ENCODE results near the gene THOC5.
"Not testable (repeated sequence)": the region's sequence is repeated elsewhere in the genome, so short reads cannot be mapped to it uniquely, and the experiment has no call there.

The THOC5 gene

GRCh38 chr22:29553351-29554224 is at the start of gene THOC5:
Gene THOC5, minus strand, starts transcription at chr22:29553757. Its CDS starts 4,610 bp downstream, at chr22:29549147.
- DNase-seq (ENCODE audit: low read depth): peak; percentile 95
- H3K4me3 ChIP-seq (ENCODE audit: low read length): peak within 1 kb of the TSS; percentile 91
- TF ChIP-seq CTCF (conservative IDR thresholded peaks at IDR 0.05; ENCODE audit: low read length): peak; percentile 72

GRCh38 chr22:29598684-29599020 is 45.1 kb upstream of the THOC5 start:
- DNase-seq (ENCODE audit: low read depth): no peak
- no peak overlapping the region for H3K4me3 ChIP-seq (ENCODE audit: low read length)
- TF ChIP-seq CTCF (conservative IDR thresholded peaks at IDR 0.05; ENCODE audit: low read length): no peak

- DNase-seq (ENCODE audit: low read depth); H3K4me3 ChIP-seq (ENCODE audit: low read length): not testable (repeated sequence)
These were observed 44.5 kb upstream of the THOC5 start for GRCh38 chr22:29597871-29598683.

GRCh38 chr22:29596408-29596807 is 42.9 kb upstream of the THOC5 start:
- TF ChIP-seq CTCF (conservative IDR thresholded peaks at IDR 0.05; ENCODE audit: low read length): no peak
- DNase-seq (ENCODE audit: low read depth): no peak
- no peak overlapping the region for H3K4me3 ChIP-seq (ENCODE audit: low read length)

GRCh38 chr22:29594447-29594846 is 40.9 kb upstream of the THOC5 start:
- not testable (repeated sequence) for DNase-seq (ENCODE audit: low read depth); H3K4me3 ChIP-seq (ENCODE audit: low read length)

GRCh38 chr22:29593923-29594322 is 40.4 kb upstream of the THOC5 start:
- no peak for DNase-seq (ENCODE audit: low read depth)
- H3K4me3 ChIP-seq (ENCODE audit: low read length): no peak overlapping the region
- no peak for TF ChIP-seq CTCF (conservative IDR thresholded peaks at IDR 0.05; ENCODE audit: low read length)

- no peak; the same call in 1 of the 2 replicates for TF ChIP-seq CTCF (conservative IDR thresholded peaks at IDR 0.05; ENCODE audit: low read length)
- H3K4me3 ChIP-seq (ENCODE audit: low read length): no peak overlapping the region
- DNase-seq (ENCODE audit: low read depth): peak; percentile 88
These were observed 34.6 kb upstream of the THOC5 start for GRCh38 chr22:29587938-29588699.

GRCh38 chr22:29586193-29586705 is 32.7 kb upstream of the THOC5 start:
- DNase-seq (ENCODE audit: low read depth); H3K4me3 ChIP-seq (ENCODE audit: low read length): not testable (repeated sequence)

All from AG10803 (cell line).